DOHH2 (cell line): ENCODE measurements around the gene STIP1.

Source experiments
- H3F3A ChIP-seq: fragments of 200-600 bp; sonication (generic), shearing (Covaris generic); 2 replicates; pipeline ENCODE4 v1.6.0; 2016; ENCODE audit warnings: antibody characterized with exemption, mild to moderate bottlenecking; ENCODE audit not compliant: control insufficient read depth, insufficient read depth
- H3K27ac ChIP-seq: fragments of 200-600 bp; sonication (generic); 2 replicates; pipeline ENCODE4 v1.5.1; 2014; ENCODE audit warnings: low read depth, mild to moderate bottlenecking, low read length, moderate library complexity
- H3K27me3 ChIP-seq: fragments of 200-600 bp; sonication (generic); 2 replicates; pipeline ENCODE4 v1.6.1; 2014; ENCODE audit warnings: mild to moderate bottlenecking, low read length, mixed read lengths; ENCODE audit not compliant: control insufficient read depth
- H3K36me3 ChIP-seq: fragments of 200-600 bp; sonication (generic); 2 replicates; pipeline ENCODE4 v1.6.1; 2014; ENCODE audit warnings: mild to moderate bottlenecking, low read length, moderate library complexity, mixed read lengths; ENCODE audit not compliant: control insufficient read depth
- H3K4me1 ChIP-seq: fragments of 200-600 bp; sonication (generic); 2 replicates; pipeline ENCODE4 v1.6.1; 2014; ENCODE audit warnings: mild to moderate bottlenecking, low read length, mixed read lengths; ENCODE audit not compliant: control insufficient read depth
- H3K4me2 ChIP-seq: fragments of 200-600 bp; sonication (generic); 2 replicates; pipeline ENCODE4 v1.6.0; 2014; ENCODE audit warnings: mild to moderate bottlenecking, low read length, moderate library complexity
- H3K4me3 ChIP-seq: fragments of 200-600 bp; sonication (generic); 2 replicates; pipeline ENCODE4 v1.5.1; 2014; ENCODE audit warnings: mild to moderate bottlenecking, low read length, mixed read lengths
- H3K79me2 ChIP-seq: fragments of 200-600 bp; sonication (generic); 2 replicates; pipeline ENCODE4 v1.6.1; 2014; ENCODE audit warnings: mild to moderate bottlenecking, low read length, mixed read lengths; ENCODE audit not compliant: control insufficient read depth
- H3K9me2 ChIP-seq: fragments of 200-600 bp; sonication (generic); replicated peaks from 2 replicates; pipeline ENCODE4 v1.6.1; 2014; ENCODE audit warnings: mild to moderate bottlenecking, low read length, mixed read lengths; ENCODE audit not compliant: control insufficient read depth
- H3K9me3 ChIP-seq: fragments of 200-600 bp; sonication (generic); 2 replicates; pipeline ENCODE4 v1.6.1; 2014; ENCODE audit warnings: antibody characterized with exemption, low read length, mixed read lengths; ENCODE audit not compliant: control insufficient read depth, insufficient read depth
- H4K20me1 ChIP-seq: fragments of 200-600 bp; sonication (generic); 2 replicates; pipeline ENCODE4 v1.6.0; 2014; ENCODE audit warnings: low read depth, mild to moderate bottlenecking, antibody characterized with exemption, low read length, moderate library complexity; ENCODE audit not compliant: control insufficient read depth, insufficient read depth
- EZH2phosphoT487 ChIP-seq: fragments of 200-600 bp; sonication (generic); IDR thresholded peaks from 2 replicates; pipeline ENCODE4 v1.6.1; 2017; ENCODE audit warnings: borderline replicate concordance, mild to moderate bottlenecking, antibody characterized with exemption, low read length, moderate library complexity, mixed read lengths
- TF ChIP-seq, protein P1 (sequence below): fragments of 200-600 bp; sonication (generic); IDR thresholded peaks from one replicate; pipeline ENCODE4 v1.5.1; 2014; ENCODE audit warnings: antibody characterized with exemption, mild to moderate bottlenecking, low read depth, low read length; ENCODE audit not compliant: poor library complexity, severe bottlenecking

The STIP1 gene

GRCh38 chr11:64238999-64239398, 53.0 kb downstream of the STIP1 start:
- Histone ChIP-seq H3K27ac (peak overlapping the region; percentile 97), H3K9me3 (no peaks in the 10 kb centered on the region), H3K36me3 (peaks cover 63% of the 10 kb centered on the region), H3K9me2 (no peaks in the 10 kb centered on the region), H3K27me3 (no peaks in the 10 kb centered on the region), H3K4me2 (peak overlapping the region; percentile 92), H3K4me3 (peak overlapping the region; percentile 99), H3K4me1 (peaks cover 73% of the 10 kb centered on the region), H4K20me1 (no peaks in the 10 kb centered on the region; the same call in 1 of the 2 replicates), H3F3A (peaks cover 35% of the 10 kb centered on the region), H3K79me2 (peaks cover 41% of the 10 kb centered on the region)
- TF ChIP-seq EZH2phosphoT487: no peak
- TF ChIP-seq, protein P1, sequence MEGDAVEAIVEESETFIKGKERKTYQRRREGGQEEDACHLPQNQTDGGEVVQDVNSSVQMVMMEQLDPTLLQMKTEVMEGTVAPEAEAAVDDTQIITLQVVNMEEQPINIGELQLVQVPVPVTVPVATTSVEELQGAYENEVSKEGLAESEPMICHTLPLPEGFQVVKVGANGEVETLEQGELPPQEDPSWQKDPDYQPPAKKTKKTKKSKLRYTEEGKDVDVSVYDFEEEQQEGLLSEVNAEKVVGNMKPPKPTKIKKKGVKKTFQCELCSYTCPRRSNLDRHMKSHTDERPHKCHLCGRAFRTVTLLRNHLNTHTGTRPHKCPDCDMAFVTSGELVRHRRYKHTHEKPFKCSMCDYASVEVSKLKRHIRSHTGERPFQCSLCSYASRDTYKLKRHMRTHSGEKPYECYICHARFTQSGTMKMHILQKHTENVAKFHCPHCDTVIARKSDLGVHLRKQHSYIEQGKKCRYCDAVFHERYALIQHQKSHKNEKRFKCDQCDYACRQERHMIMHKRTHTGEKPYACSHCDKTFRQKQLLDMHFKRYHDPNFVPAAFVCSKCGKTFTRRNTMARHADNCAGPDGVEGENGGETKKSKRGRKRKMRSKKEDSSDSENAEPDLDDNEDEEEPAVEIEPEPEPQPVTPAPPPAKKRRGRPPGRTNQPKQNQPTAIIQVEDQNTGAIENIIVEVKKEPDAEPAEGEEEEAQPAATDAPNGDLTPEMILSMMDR: no peak

- peak overlapping the region; percentile 99 for H3K4me3 ChIP-seq
- H4K20me1 ChIP-seq: no peaks in the 10 kb centered on the region; the same call in 1 of the 2 replicates
- H3K9me3 ChIP-seq: no peaks in the 10 kb centered on the region
- H3F3A ChIP-seq: peaks cover 40% of the 10 kb centered on the region
- peaks cover 46% of the 10 kb centered on the region for H3K79me2 ChIP-seq
- no peak for TF ChIP-seq EZH2phosphoT487
- TF ChIP-seq, protein P1: no peak
- H3K36me3 ChIP-seq: peaks cover 71% of the 10 kb centered on the region
- H3K27ac ChIP-seq: peak overlapping the region; percentile 97
- H3K4me1 ChIP-seq: peaks cover 76% of the 10 kb centered on the region
- H3K27me3 ChIP-seq: no peaks in the 10 kb centered on the region
- no peaks in the 10 kb centered on the region for H3K9me2 ChIP-seq
- peak overlapping the region; percentile 92 for H3K4me2 ChIP-seq
These were observed 53.9 kb downstream of the STIP1 start for GRCh38 chr11:64239662-64240434.

GRCh38 chr11:64240435-64241240, 54.7 kb downstream of the STIP1 start, which contains the start of gene FKBP2:
TSS of gene FKBP2 (plus strand) at chr11:64241095. CDS start at chr11:64242388, 1,293 bp downstream.
- H3K9me3 ChIP-seq: no peaks in the 10 kb centered on the region
- H4K20me1 ChIP-seq: no peaks in the 10 kb centered on the region; the same call in 1 of the 2 replicates
- H3K79me2 ChIP-seq: peaks cover 46% of the 10 kb centered on the region
- H3K27me3 ChIP-seq: no peaks in the 10 kb centered on the region
- peaks cover 74% of the 10 kb centered on the region for H3K36me3 ChIP-seq
- TF ChIP-seq, protein P1: no peak
- peak within 1 kb of the TSS; percentile 92 for H3K4me2 ChIP-seq
- peak within 1 kb of the TSS; percentile 97 for H3K27ac ChIP-seq
- H3F3A ChIP-seq: peaks cover 44% of the 10 kb centered on the region
- H3K4me1 ChIP-seq: peaks cover 76% of the 10 kb centered on the region
- H3K9me2 ChIP-seq: no peaks in the 10 kb centered on the region
- peak within 1 kb of the TSS; percentile 99 for H3K4me3 ChIP-seq
